ENCODE measurements around the gene NME8. TPM values are rescaled to one million over a fixed set of nuclear protein-coding genes. Genes with fewer than 3 reads are reported as not detected.

NME8 gene
- total and polyA plus RNA-seq, 2 of the 4 experiments (the other 2 are of a cell fraction), result not detected

GRCh38 chr7:37947941-37948210 lies 99.5 kb downstream of the NME8 start:
- Histone ChIP-seq H2BK120ac (ENCODE audit: low read depth, low read length) (no peak overlapping the region), H3K23ac (ENCODE audit: low read depth, low read length) (no peak overlapping the region), H3K36me3 (ENCODE audit: control insufficient read depth, insufficient read depth, low read length) (no peaks in the 10 kb centered on the region), H4K8ac (ENCODE audit: low read depth in 2 of 2, low read length in 2 of 2) (no peak overlapping the region), H3K56ac (ENCODE audit: extremely low read depth, insufficient read depth, low read length) (no peak overlapping the region), H3K79me1 (ENCODE audit: low read depth in 1 of 2, low read length in 2 of 2) (no peaks in the 10 kb centered on the region), H3K9me3 (ENCODE audit: control insufficient read depth, insufficient read depth, low read length) (peaks cover 15% of the 10 kb centered on the region), H3K9me1 (ENCODE audit: insufficient read depth, low read length) (no peaks in the 10 kb centered on the region), H2BK5ac (ENCODE audit: low read depth, low read length, poor library complexity, severe bottlenecking) (no peak overlapping the region), H3K4me3 (ENCODE audit: insufficient read depth, low read depth, low read length) (no peak overlapping the region), H2AFZ (replicated peaks; ENCODE audit: low read length, poor library complexity) (no peak overlapping the region), H3K9ac (ENCODE audit: low read depth, low read length) (no peak overlapping the region), H4K5ac (ENCODE audit: low read depth, low read length) (no peak overlapping the region), H2BK20ac (ENCODE audit: low read depth, low read length) (no peak overlapping the region), H3K4me2 (ENCODE audit: low read depth, low read length) (no peak overlapping the region), H3K27me3 (ENCODE audit: control insufficient read depth, insufficient read depth, low read length) (no peaks in the 10 kb centered on the region), H3K14ac (replicated peaks; ENCODE audit: low read depth, low read length) (no peak overlapping the region), H4K20me1 (ENCODE audit: insufficient read depth, low read length) (no peaks in the 10 kb centered on the region), H2AK9ac (replicated peaks; ENCODE audit: low read depth, low read length, poor library complexity) (no peak overlapping the region), H3K4me1 (ENCODE audit: control insufficient read depth, insufficient read depth, low read length) (no peaks in the 10 kb centered on the region), H4K91ac (ENCODE audit: insufficient read depth, low read depth, low read length) (no peak overlapping the region), H2AK5ac (ENCODE audit: low read depth, low read length) (no peak overlapping the region), H3K27ac (ENCODE audit: insufficient read depth, low read length) (no peak overlapping the region), H3K4ac (ENCODE audit: low read depth, low read length) (no peak overlapping the region), H2BK15ac (ENCODE audit: low read depth, low read length) (no peak overlapping the region), H3K18ac (ENCODE audit: low read depth, low read length) (no peak overlapping the region)
- ChIA-PET CTCF (no interaction called here), POLR2A (ENCODE audit: unreplicated experiment) (no interaction called here)
- ATAC-seq (ENCODE audit: low read depth) (no peak), DNase-seq (no peak)
- whole genome bisulfite sequencing, 2 experiments (ENCODE audit: extremely low coverage in 2 of 2, insufficient read length in 1 of 2), result 81% methylated on average over 5 of the region's 7 CpGs; no CpG with 5 or more reads in 1 of the 2 experiments
- intact Hi-C loops (cut with micrococcal nuclease) (no loop called here), in situ Hi-C loops (cut with MboI; ENCODE audit: low sequenced_read_pairs) (no loop called here), dilution Hi-C loops (cut with HindIII; ENCODE audit: low sequenced_read_pairs, unreplicated experiment) (no loop called here)
- TF ChIP-seq SMC3 (IDR thresholded peaks at IDR 0.05; ENCODE audit: low read depth, low read length) (no peak), MAFK (IDR thresholded peaks at IDR 0.05; ENCODE audit: low read depth, low read length) (no peak), CEBPB (IDR thresholded peaks at IDR 0.05; ENCODE audit: low read depth, low read length) (no peak), RCOR1 (IDR thresholded peaks at IDR 0.05; ENCODE audit: insufficient replicate concordance, low read length) (no peak)
- TF ChIP-seq, protein P1, sequence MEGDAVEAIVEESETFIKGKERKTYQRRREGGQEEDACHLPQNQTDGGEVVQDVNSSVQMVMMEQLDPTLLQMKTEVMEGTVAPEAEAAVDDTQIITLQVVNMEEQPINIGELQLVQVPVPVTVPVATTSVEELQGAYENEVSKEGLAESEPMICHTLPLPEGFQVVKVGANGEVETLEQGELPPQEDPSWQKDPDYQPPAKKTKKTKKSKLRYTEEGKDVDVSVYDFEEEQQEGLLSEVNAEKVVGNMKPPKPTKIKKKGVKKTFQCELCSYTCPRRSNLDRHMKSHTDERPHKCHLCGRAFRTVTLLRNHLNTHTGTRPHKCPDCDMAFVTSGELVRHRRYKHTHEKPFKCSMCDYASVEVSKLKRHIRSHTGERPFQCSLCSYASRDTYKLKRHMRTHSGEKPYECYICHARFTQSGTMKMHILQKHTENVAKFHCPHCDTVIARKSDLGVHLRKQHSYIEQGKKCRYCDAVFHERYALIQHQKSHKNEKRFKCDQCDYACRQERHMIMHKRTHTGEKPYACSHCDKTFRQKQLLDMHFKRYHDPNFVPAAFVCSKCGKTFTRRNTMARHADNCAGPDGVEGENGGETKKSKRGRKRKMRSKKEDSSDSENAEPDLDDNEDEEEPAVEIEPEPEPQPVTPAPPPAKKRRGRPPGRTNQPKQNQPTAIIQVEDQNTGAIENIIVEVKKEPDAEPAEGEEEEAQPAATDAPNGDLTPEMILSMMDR (conservative IDR thresholded peaks at IDR 0.05; ENCODE audit: low read depth, low read length), result no peak
- no TSS peak for BruUV-seq (replicated peaks)

Other genes with a start within 250 kb of the NME8 start
- gene GPR141, start 164.8 kb upstream of the NME8 start, total RNA-seq (2012; rRNA removed), result not detected in 2 replicates
- not detected in 2 replicates for gene GPR141, start 164.8 kb upstream of the NME8 start, polyA plus RNA-seq (2012; rRNA removed)
- gene SFRP4, start 68.2 kb downstream of the NME8 start, total RNA-seq (2012; rRNA removed), result not detected in 2 replicates
- not detected in 2 replicates for gene SFRP4, start 68.2 kb downstream of the NME8 start, polyA plus RNA-seq (2012; rRNA removed)
- gene EPDR1, start 72.0 kb downstream of the NME8 start, total RNA-seq (2012; rRNA removed), result under 0.01 TPM in 1 of 2 replicates, not detected in the other
- gene EPDR1, start 72.0 kb downstream of the NME8 start, polyA plus RNA-seq (2012; rRNA removed), result 0.09 TPM in 1 of 2 replicates, not detected in the other

Measured in IMR-90 (cell line).